Neural cell (in vitro differentiated cells): ENCODE results near the gene WTAP. TPM values are rescaled to one million over a fixed set of nuclear protein-coding genes. Genes with fewer than 3 reads are reported as not detected.
"Not testable (repeated sequence)": the region's sequence is repeated elsewhere in the genome, so short reads cannot be mapped to it uniquely, and the experiment has no call there.

Source experiments
- H2AFZ ChIP-seq: fragments of 200-600, 300-800 bp; sonication (generic), shearing (Covaris generic); 2 replicates; pipeline ENCODE4 v1.6.0; 2014; ENCODE audit warnings: low read depth, mild to moderate bottlenecking, antibody characterized with exemption, low read length, moderate library complexity
- H3F3A ChIP-seq: fragments of 200-600 bp; shearing (Covaris generic); 2 replicates; pipeline ENCODE4 v1.6.1; 2016; ENCODE audit warnings: mild to moderate bottlenecking, moderate library complexity, mixed read lengths, antibody characterized with exemption, low read length; ENCODE audit not compliant: insufficient read depth, poor library complexity, severe bottlenecking
- H3K27ac ChIP-seq: fragments of 200-600, 300-800 bp; sonication (generic), shearing (Covaris generic); 2 replicates; pipeline ENCODE4 v1.5.1; 2014; ENCODE audit warnings: mild to moderate bottlenecking, low read length, moderate library complexity
- H3K27me3 ChIP-seq: fragments of 300-800, 200-600 bp; sonication (generic), shearing (Covaris generic); 2 replicates; pipeline ENCODE4 v1.6.0; 2014; ENCODE audit warnings: mild to moderate bottlenecking, low read depth, low read length, moderate library complexity; ENCODE audit not compliant: insufficient read depth
- H3K36me3 ChIP-seq: fragments of 300-800, 200-600 bp; sonication (generic), shearing (Covaris generic); 2 replicates; pipeline ENCODE4 v1.5.1; 2014; ENCODE audit warnings: mild to moderate bottlenecking, antibody characterized with exemption, low read length, moderate library complexity; ENCODE audit not compliant: insufficient read depth
- H3K4me2 ChIP-seq: fragments of 300-800, 200-600 bp; sonication (generic), shearing (Covaris generic); 2 replicates; pipeline ENCODE4 v1.6.0; 2014; ENCODE audit warnings: mild to moderate bottlenecking, low read length
- H3K4me3 ChIP-seq: fragments of 300-800, 200-600 bp; sonication (generic), shearing (Covaris generic); 2 replicates; pipeline ENCODE4 v1.5.1; 2014; ENCODE audit warnings: mild to moderate bottlenecking, low read length, moderate library complexity
- H3K79me2 ChIP-seq: fragments of 200-600 bp; shearing (Covaris generic); replicated peaks from 2 replicates; pipeline ENCODE4 v1.6.0; 2014; ENCODE audit warnings: mild to moderate bottlenecking, low read length, moderate library complexity; ENCODE audit not compliant: insufficient read depth
- H3K9ac ChIP-seq: fragments of 300-800, 200-600 bp; sonication (generic), shearing (Covaris generic); 2 replicates; pipeline ENCODE4 v1.6.1; 2016; ENCODE audit warnings: mild to moderate bottlenecking, low read length, mixed read lengths
- H3K9me2 ChIP-seq: fragments of 200-600 bp; shearing (Covaris generic); 2 replicates; pipeline ENCODE4 v1.6.1; 2016; ENCODE audit warnings: mild to moderate bottlenecking, low read length, mixed read lengths; ENCODE audit not compliant: insufficient read depth
- H3K9me3 ChIP-seq: fragments of 200-600, 300-800 bp; sonication (generic), shearing (Covaris generic); 2 replicates; pipeline ENCODE4 v1.6.1; 2016; ENCODE audit warnings: mild to moderate bottlenecking, mixed run types, low read length, moderate library complexity, mixed read lengths
- H4K20me1 ChIP-seq: fragments of 200-600 bp; shearing (Covaris generic); 2 replicates; pipeline ENCODE4 v1.6.1; 2016; ENCODE audit warnings: mild to moderate bottlenecking, mixed run types; ENCODE audit not compliant: insufficient read depth
- CTCF ChIP-seq: fragments of 450-650 bp; IDR thresholded peaks from 2 replicates; pipeline ENCODE4 v1.5.1; 2014; ENCODE audit warnings: antibody characterized with exemption, mild to moderate bottlenecking, moderate library complexity; ENCODE audit not compliant: poor library complexity, severe bottlenecking
- EP300 ChIP-seq: fragments of 450-650 bp; conservative IDR thresholded peaks from 2 replicates; pipeline ENCODE4 v1.6.1; 2014; ENCODE audit warnings: antibody characterized with exemption, mild to moderate bottlenecking, moderate library complexity; ENCODE audit not compliant: poor library complexity, severe bottlenecking
- EZH2 ChIP-seq: fragments of 200-600, 300-800 bp; shearing (Covaris generic), sonication (generic); IDR thresholded peaks from 2 replicates; pipeline ENCODE4 v1.6.1; 2014; ENCODE audit warnings: antibody characterized with exemption, low read length, borderline replicate concordance, mild to moderate bottlenecking; ENCODE audit not compliant: insufficient read depth, poor library complexity, severe bottlenecking
- MXI1 ChIP-seq: fragments of 450-650 bp; conservative IDR thresholded peaks from 2 replicates; pipeline ENCODE4 v1.6.1; 2014; ENCODE audit warnings: antibody characterized with exemption, mild to moderate bottlenecking; ENCODE audit not compliant: poor library complexity, severe bottlenecking
- POLR2AphosphoS5 ChIP-seq: IDR thresholded peaks from 2 replicates; pipeline ENCODE4 v1.6.1; 2012
- RAD21 ChIP-seq: fragments of 450-650 bp; conservative IDR thresholded peaks from 2 replicates; pipeline ENCODE4 v1.6.1; 2014; ENCODE audit warnings: antibody characterized with exemption, mild to moderate bottlenecking, moderate library complexity
- SMC3 ChIP-seq: fragments of 450-650 bp; conservative IDR thresholded peaks from 2 replicates; pipeline ENCODE4 v1.6.1; 2014; ENCODE audit warnings: antibody characterized with exemption, mild to moderate bottlenecking, moderate library complexity; ENCODE audit not compliant: poor library complexity
- TAF1 ChIP-seq: IDR thresholded peaks from 2 replicates; pipeline ENCODE4 v1.6.1; 2012; ENCODE audit warnings: low read depth
- polyA plus RNA-seq: library from polyadenylated mRNA; depleted of rRNA; stranded (reverse); fragments of >200 nt; gene quantifications from 2 replicates; pipeline ENCODE4 v1.2.3, GENCODE V29; 2014
- TF ChIP-seq, protein P1 (sequence below): IDR thresholded peaks from 2 replicates; pipeline ENCODE4 v1.6.1; 2012; ENCODE audit warnings: borderline replicate concordance

Gene WTAP
- polyA plus RNA-seq, 1 donor from 2014 or later, result 94.1 TPM

DNA sequence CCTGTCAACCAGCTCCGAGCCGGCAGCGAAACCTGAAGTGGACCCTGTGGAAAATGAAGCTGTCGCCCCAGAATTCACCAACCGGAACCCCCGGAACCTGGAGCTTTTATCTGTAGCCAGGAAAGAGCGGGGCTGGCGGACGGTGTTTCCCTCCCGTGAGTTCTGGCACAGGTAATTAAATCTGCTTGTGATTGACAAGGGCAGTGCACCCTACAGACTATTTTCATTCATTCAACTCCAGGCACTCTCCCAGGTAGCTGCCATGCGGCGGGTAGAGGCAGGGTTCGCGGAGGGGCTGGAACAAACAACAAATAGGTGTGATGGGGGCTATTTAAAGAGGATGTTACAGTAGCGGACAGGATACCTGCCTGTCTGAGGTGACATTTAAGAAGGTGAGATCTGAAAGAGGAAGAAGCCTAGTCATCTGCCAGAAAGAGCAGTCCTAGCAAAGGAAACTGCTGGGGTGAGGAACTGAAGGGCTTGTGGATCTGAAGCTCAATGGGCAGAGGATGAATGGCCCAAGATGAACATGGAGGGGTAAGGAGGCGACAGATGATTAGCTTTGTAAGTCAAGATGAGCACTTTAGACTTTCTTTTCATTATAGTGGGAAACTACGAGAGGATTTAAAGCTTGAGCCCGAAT, 63.8 kb downstream of the WTAP start:
- no peaks in the 10 kb centered on the region for H3F3A ChIP-seq
- H3K27me3 ChIP-seq, result no peaks in the 10 kb centered on the region
- no peaks in the 10 kb centered on the region for H3K9me2 ChIP-seq
- no peaks in the 10 kb centered on the region for H4K20me1 ChIP-seq
- no peak for TF ChIP-seq EZH2
- no peak for TF ChIP-seq TAF1
- no peak for TF ChIP-seq EP300
- peak overlapping the region; percentile 82 for H3K4me2 ChIP-seq
- peaks cover 50% of the 10 kb centered on the region for H3K79me2 ChIP-seq
- no peaks in the 10 kb centered on the region for H3K9me3 ChIP-seq
- H3K27ac ChIP-seq, result peak overlapping the region; percentile 81
- H2AFZ ChIP-seq, result peak overlapping the region; percentile 51
- peak overlapping the region; percentile 78 for H3K9ac ChIP-seq
- no peaks in the 10 kb centered on the region for H3K36me3 ChIP-seq
- H3K4me3 ChIP-seq, result peak overlapping the region; percentile 98

GRCh38 chr6:159794976-159795375, 67.7 kb downstream of the WTAP start:
- not testable (repeated sequence) for H3K4me3 ChIP-seq, H3K4me2 ChIP-seq, H2AFZ ChIP-seq, H3F3A ChIP-seq, H3K9ac ChIP-seq, H3K9me2 ChIP-seq, H3K9me3 ChIP-seq, H4K20me1 ChIP-seq, H3K27me3 ChIP-seq, H3K27ac ChIP-seq, H3K36me3 ChIP-seq
- peaks cover 17% of the 10 kb centered on the region for H3K79me2 ChIP-seq

DNA sequence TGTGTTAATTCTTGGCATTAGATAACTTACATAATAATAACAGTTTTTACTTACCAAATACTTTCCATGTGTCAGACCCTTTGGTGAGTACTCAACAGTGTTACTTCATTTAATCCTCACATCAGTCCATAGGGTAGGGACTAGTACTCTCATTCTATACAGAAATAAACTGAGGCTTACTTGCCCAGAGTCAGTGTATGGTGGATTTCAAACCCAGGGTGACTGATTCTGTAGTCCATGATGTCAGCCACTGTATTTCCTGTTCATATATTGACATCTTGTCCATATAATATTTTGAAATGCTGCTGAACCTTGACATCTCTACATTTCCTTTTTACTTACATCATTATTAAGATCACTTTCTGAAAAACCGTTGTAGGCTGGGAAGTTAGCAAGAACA, 70.2 kb downstream of the WTAP start:
- H3K9me2 ChIP-seq, result no peaks in the 10 kb centered on the region
- TF ChIP-seq TAF1 (no peak), CTCF (no peak), POLR2AphosphoS5 (no peak), RAD21 (no peak), EZH2 (no peak), EP300 (no peak), MXI1 (no peak), SMC3 (no peak)
- TF ChIP-seq, protein P1, sequence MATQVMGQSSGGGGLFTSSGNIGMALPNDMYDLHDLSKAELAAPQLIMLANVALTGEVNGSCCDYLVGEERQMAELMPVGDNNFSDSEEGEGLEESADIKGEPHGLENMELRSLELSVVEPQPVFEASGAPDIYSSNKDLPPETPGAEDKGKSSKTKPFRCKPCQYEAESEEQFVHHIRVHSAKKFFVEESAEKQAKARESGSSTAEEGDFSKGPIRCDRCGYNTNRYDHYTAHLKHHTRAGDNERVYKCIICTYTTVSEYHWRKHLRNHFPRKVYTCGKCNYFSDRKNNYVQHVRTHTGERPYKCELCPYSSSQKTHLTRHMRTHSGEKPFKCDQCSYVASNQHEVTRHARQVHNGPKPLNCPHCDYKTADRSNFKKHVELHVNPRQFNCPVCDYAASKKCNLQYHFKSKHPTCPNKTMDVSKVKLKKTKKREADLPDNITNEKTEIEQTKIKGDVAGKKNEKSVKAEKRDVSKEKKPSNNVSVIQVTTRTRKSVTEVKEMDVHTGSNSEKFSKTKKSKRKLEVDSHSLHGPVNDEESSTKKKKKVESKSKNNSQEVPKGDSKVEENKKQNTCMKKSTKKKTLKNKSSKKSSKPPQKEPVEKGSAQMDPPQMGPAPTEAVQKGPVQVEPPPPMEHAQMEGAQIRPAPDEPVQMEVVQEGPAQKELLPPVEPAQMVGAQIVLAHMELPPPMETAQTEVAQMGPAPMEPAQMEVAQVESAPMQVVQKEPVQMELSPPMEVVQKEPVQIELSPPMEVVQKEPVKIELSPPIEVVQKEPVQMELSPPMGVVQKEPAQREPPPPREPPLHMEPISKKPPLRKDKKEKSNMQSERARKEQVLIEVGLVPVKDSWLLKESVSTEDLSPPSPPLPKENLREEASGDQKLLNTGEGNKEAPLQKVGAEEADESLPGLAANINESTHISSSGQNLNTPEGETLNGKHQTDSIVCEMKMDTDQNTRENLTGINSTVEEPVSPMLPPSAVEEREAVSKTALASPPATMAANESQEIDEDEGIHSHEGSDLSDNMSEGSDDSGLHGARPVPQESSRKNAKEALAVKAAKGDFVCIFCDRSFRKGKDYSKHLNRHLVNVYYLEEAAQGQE, result no peak
- H2AFZ ChIP-seq, result no peak overlapping the region
- H3K36me3 ChIP-seq, result no peaks in the 10 kb centered on the region
- H3K79me2 ChIP-seq, result peaks cover under 1% of the 10 kb centered on the region
- H3K27me3 ChIP-seq, result no peaks in the 10 kb centered on the region
- H3K9ac ChIP-seq, result no peak overlapping the region
- no peaks in the 10 kb centered on the region for H4K20me1 ChIP-seq
- H3K4me2 ChIP-seq, result no peak overlapping the region
- H3F3A ChIP-seq, result no peaks in the 10 kb centered on the region
- H3K4me3 ChIP-seq, result no peak overlapping the region
- H3K9me3 ChIP-seq, result no peaks in the 10 kb centered on the region
- no peak overlapping the region for H3K27ac ChIP-seq
